ENCODE results near the gene OGG1. TPM values are rescaled to one million over a fixed set of nuclear protein-coding genes. Genes with fewer than 3 reads are reported as not detected.

OGG1 gene
- total RNA-seq, 6 donors from 2014 or later: 13.7 to 49.2 (median 18.3) TPM

DNA sequence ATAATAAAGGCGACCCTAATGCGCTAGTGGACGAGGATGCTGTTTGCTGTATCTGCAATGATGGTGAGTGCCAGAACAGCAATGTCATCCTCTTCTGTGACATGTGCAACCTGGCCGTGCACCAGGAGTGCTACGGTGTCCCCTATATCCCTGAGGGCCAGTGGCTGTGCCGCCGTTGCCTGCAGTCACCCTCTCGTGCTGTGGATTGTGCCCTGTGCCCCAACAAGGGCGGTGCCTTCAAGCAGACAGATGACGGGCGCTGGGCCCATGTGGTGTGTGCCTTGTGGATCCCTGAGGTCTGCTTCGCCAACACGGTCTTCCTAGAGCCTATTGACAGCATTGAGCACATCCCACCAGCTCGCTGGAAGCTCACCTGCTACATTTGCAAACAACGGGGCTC is 10.6 kb upstream of the OGG1 start:
- no peak overlapping the region for H3K27ac ChIP-seq
- peaks cover 0 to 15% (median 0%) of the 10 kb centered on the region in 4 donors for H3K4me1 ChIP-seq
- no peak overlapping the region for H3K4me3 ChIP-seq
- H3K27me3 ChIP-seq: no peaks in the 10 kb centered on the region
- TF ChIP-seq POLR2AphosphoS5 (IDR thresholded peaks at IDR 0.05) (no peak), EP300 (IDR thresholded peaks at IDR 0.05) (no peak), POLR2A (IDR thresholded peaks at IDR 0.05) (no peak)
- TF ChIP-seq, protein P1, sequence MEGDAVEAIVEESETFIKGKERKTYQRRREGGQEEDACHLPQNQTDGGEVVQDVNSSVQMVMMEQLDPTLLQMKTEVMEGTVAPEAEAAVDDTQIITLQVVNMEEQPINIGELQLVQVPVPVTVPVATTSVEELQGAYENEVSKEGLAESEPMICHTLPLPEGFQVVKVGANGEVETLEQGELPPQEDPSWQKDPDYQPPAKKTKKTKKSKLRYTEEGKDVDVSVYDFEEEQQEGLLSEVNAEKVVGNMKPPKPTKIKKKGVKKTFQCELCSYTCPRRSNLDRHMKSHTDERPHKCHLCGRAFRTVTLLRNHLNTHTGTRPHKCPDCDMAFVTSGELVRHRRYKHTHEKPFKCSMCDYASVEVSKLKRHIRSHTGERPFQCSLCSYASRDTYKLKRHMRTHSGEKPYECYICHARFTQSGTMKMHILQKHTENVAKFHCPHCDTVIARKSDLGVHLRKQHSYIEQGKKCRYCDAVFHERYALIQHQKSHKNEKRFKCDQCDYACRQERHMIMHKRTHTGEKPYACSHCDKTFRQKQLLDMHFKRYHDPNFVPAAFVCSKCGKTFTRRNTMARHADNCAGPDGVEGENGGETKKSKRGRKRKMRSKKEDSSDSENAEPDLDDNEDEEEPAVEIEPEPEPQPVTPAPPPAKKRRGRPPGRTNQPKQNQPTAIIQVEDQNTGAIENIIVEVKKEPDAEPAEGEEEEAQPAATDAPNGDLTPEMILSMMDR (IDR thresholded peaks at IDR 0.05): no peak
- no peak for ATAC-seq (ENCODE audit: low FRiP score in 2 of 2)
- no peaks in the 10 kb centered on the region for H3K9me3 ChIP-seq
- peaks cover 62 to 100% (median 86%) of the 10 kb centered on the region in 4 donors for H3K36me3 ChIP-seq
- DNase-seq: no peak
- WGBS, 2 donors: 95 to 98% methylated on average over 5 to 12 of the region's 15 CpGs

DNA sequence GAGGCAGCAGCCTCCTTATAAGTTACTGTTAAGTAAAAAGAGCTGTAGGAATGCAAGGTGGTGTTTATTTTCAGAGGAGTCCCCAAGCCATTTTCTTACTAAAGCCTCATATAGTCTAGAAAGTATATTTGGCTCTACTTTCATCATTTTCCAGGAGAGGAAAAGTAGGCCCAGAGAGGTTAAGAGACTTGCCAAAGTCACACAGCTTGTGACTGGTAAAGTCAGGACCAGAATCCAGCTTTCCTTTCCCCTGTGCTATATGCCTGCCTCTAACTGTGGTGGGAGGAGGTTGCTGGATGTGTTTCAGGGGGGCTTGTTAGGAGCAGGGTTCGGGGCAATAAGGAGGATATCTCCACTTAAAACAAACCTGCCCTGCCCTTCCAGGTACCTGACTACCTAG is 7.2 kb upstream of the OGG1 start:
- no peak for TF ChIP-seq POLR2A (IDR thresholded peaks at IDR 0.05)
- TF ChIP-seq, protein P1 (IDR thresholded peaks at IDR 0.05): no peak
- no peak for TF ChIP-seq POLR2AphosphoS5 (IDR thresholded peaks at IDR 0.05)
- TF ChIP-seq EP300 (IDR thresholded peaks at IDR 0.05): no peak
- Histone ChIP-seq H3K4me3 (no peak overlapping the region), H3K27ac (no peak overlapping the region), H3K4me1 (no peaks in the 10 kb centered on the region), H3K9me3 (no peaks in the 10 kb centered on the region), H3K36me3 (peaks cover 86 to 100% (median 99%) of the 10 kb centered on the region in 4 donors), H3K27me3 (no peaks in the 10 kb centered on the region)
- ATAC-seq (ENCODE audit: low FRiP score in 2 of 2) (no peak), DNase-seq (no peak)
- 85% methylated on average over 1 of the region's 1 CpG; no CpG with 5 or more reads in 1 of the 2 donors for WGBS, 2 donors

DNA sequence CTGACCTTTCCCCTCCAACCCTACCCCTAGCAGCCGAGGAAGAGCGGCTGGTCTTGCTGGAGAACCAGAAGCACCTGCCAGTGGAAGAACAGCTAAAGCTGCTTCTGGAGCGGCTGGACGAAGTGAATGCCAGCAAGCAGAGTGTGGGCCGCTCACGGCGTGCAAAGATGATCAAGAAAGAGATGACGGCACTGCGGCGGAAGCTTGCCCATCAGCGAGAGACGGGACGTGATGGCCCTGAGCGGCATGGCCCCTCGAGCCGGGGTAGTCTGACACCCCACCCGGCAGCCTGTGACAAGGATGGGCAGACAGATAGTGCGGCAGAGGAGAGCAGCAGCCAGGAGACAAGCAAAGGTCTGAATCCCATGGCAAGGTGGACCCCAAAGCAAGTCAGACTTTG is 6.2 kb upstream of the OGG1 start:
- Histone ChIP-seq H3K27ac (no peak overlapping the region), H3K27me3 (no peaks in the 10 kb centered on the region), H3K4me1 (peaks cover 0 to 4% (median 0%) of the 10 kb centered on the region in 4 donors), H3K4me3 (no peak overlapping the region), H3K36me3 (peaks cover 84 to 100% (median 94%) of the 10 kb centered on the region in 4 donors), H3K9me3 (no peaks in the 10 kb centered on the region)
- WGBS, 2 donors: 95 to 96% methylated on average over 18 of the region's 18 CpGs
- ATAC-seq (ENCODE audit: low FRiP score in 2 of 2): no peak
- TF ChIP-seq POLR2AphosphoS5 (IDR thresholded peaks at IDR 0.05) (no peak), EP300 (IDR thresholded peaks at IDR 0.05) (no peak)
- DNase-seq: no peak

DNA sequence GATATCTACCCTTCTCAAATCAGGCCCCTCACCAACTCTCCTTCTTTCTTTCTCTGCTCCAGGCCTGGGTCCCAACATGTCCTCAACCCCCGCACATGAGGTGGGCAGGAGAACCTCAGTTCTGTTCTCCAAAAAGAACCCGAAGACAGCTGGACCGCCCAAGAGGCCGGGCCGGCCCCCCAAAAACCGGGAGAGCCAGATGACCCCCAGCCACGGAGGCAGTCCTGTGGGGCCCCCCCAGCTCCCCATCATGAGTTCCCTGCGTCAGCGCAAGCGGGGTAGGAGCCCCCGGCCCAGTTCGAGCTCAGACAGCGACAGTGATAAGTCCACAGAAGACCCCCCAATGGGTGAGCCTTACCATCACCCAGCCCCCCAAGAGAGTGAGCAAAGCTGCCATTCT is 5.6 kb upstream of the OGG1 start:
- Histone ChIP-seq H3K9me3 (no peaks in the 10 kb centered on the region), H3K36me3 (peaks cover 78 to 94% (median 88%) of the 10 kb centered on the region in 4 donors), H3K27me3 (no peaks in the 10 kb centered on the region), H3K27ac (no peak overlapping the region), H3K4me3 (no peak overlapping the region), H3K4me1 (peaks cover 3 to 10% (median 5%) of the 10 kb centered on the region in 4 donors)
- DNase-seq: no peak
- TF ChIP-seq, protein P1 (IDR thresholded peaks at IDR 0.05): no peak
- TF ChIP-seq POLR2AphosphoS5 (IDR thresholded peaks at IDR 0.05) (no peak), EP300 (IDR thresholded peaks at IDR 0.05) (no peak)
- ATAC-seq (ENCODE audit: low FRiP score in 2 of 2): no peak
- 96 to 97% methylated on average over 7 to 13 of the region's 13 CpGs for WGBS, 2 donors

DNA sequence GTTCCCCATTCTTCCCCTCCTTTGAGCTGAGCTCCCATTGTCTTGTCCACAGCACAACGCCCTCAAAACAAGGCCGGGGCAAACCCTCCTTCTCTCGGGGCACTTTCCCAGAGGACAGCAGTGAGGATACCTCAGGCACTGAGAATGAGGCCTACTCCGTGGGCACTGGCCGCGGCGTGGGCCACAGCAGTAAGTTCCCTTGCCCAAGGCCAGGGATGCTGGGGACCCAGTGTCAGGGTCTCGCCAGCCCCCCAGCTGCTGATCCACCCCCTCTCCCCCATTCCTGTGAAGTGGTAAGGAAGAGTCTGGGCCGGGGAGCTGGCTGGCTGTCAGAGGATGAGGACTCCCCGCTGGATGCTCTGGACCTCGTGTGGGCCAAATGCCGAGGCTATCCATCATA is 4.2 kb upstream of the OGG1 start:
- no peak for ATAC-seq (ENCODE audit: low FRiP score in 2 of 2)

More for the DNA sequence above, 4.2 kb upstream of the OGG1 start:
- Histone ChIP-seq H3K9me3 (no peaks in the 10 kb centered on the region), H3K27ac (no peak overlapping the region), H3K4me1 (peaks cover 7 to 18% (median 10%) of the 10 kb centered on the region in 4 donors), H3K4me3 (no peak overlapping the region), H3K27me3 (no peaks in the 10 kb centered on the region), H3K36me3 (peaks cover 65 to 80% (median 75%) of the 10 kb centered on the region in 4 donors)
- WGBS, 2 donors: 92% methylated on average over 11 to 12 of the region's 12 CpGs
- peak in 1 of 2 donors; percentile 53 for DNase-seq
- TF ChIP-seq, protein P1 (IDR thresholded peaks at IDR 0.05): no peak
- TF ChIP-seq POLR2A (IDR thresholded peaks at IDR 0.05) (no peak), POLR2AphosphoS5 (IDR thresholded peaks at IDR 0.05) (no peak), EP300 (IDR thresholded peaks at IDR 0.05) (no peak)
